Cardiac muscle cell (in vitro differentiated cells and primary cell): ENCODE measurements around the gene PKNOX2. TPM values are rescaled to one million over a fixed set of nuclear protein-coding genes. Genes with fewer than 3 reads are reported as not detected.

Source experiments
- DNase-seq, 2 donors: peaks; one replicate each; pipeline versions ENCODE4 v3.0.0 to v3.0.0-alpha.2; 2010 to 2017; ENCODE audit warnings: low read depth in 1 of 2, low spot score in 1 of 2
- H3K27ac ChIP-seq: fragments of 200-600 bp; sonication (generic); 2 replicates; pipeline ENCODE4 v1.5.1; 2016
- H3K27me3 ChIP-seq: fragments of 200-600 bp; sonication (generic); 2 replicates; pipeline ENCODE4 v1.6.0; 2016; ENCODE audit warnings: control low read depth
- H3K36me3 ChIP-seq: fragments of 200-600 bp; sonication (generic); 2 replicates; pipeline ENCODE4 v1.5.1; 2016; ENCODE audit warnings: control low read depth
- H3K4me1 ChIP-seq: fragments of 200-600 bp; sonication (generic); 2 replicates; pipeline ENCODE4 v1.8.1; 2017; ENCODE audit warnings: low read depth, mild to moderate bottlenecking, mixed run types
- H3K4me3 ChIP-seq: fragments of 200-600 bp; sonication (generic); 2 replicates; pipeline ENCODE4 v1.5.1; 2016; ENCODE audit warnings: mild to moderate bottlenecking
- H3K9me3 ChIP-seq: fragments of 200-600 bp; sonication (generic); 2 replicates; pipeline ENCODE4 v1.5.1; 2017; ENCODE audit warnings: low read depth, mild to moderate bottlenecking, control low read depth
- polyA plus RNA-seq: library from polyadenylated mRNA; unstranded; fragments of >200 nt; fragmentation: Nextera tagmentation; extraction: Ambion mirVana; gene quantifications from 2 replicates; pipeline ENCODE4 v1.2.1, GENCODE V29; 2016
- total RNA-seq: library from RNA; depleted of rRNA; stranded (reverse); fragments of >200 nt; gene quantifications from 2 replicates; pipeline ENCODE4 v1.2.3, GENCODE V29; 2016
- TF ChIP-seq, protein P1 (sequence below): IDR thresholded peaks from 2 replicates; pipeline ENCODE4 v1.5.1; 2012; ENCODE audit warnings: low read depth, mild to moderate bottlenecking, low read length

Gene PKNOX2
- total and polyA plus RNA-seq, 2 experiments from 2014 or later: 2.1 to 6.1 TPM

GRCh38 chr11:125168918-125169456, 4.4 kb downstream of the PKNOX2 start:
- TF ChIP-seq, protein P1, sequence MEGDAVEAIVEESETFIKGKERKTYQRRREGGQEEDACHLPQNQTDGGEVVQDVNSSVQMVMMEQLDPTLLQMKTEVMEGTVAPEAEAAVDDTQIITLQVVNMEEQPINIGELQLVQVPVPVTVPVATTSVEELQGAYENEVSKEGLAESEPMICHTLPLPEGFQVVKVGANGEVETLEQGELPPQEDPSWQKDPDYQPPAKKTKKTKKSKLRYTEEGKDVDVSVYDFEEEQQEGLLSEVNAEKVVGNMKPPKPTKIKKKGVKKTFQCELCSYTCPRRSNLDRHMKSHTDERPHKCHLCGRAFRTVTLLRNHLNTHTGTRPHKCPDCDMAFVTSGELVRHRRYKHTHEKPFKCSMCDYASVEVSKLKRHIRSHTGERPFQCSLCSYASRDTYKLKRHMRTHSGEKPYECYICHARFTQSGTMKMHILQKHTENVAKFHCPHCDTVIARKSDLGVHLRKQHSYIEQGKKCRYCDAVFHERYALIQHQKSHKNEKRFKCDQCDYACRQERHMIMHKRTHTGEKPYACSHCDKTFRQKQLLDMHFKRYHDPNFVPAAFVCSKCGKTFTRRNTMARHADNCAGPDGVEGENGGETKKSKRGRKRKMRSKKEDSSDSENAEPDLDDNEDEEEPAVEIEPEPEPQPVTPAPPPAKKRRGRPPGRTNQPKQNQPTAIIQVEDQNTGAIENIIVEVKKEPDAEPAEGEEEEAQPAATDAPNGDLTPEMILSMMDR: no peak
- DNase-seq: peak in 1 of 2 donors; percentile 78
- Histone ChIP-seq H3K4me1 (peaks cover 52% of the 10 kb centered on the region), H3K4me3 (no peak overlapping the region), H3K27ac (peak overlapping the region; percentile 76), H3K9me3 (no peaks in the 10 kb centered on the region), H3K27me3 (no peaks in the 10 kb centered on the region), H3K36me3 (no peaks in the 10 kb centered on the region)

- Histone ChIP-seq H3K4me3 (no peak overlapping the region), H3K36me3 (no peaks in the 10 kb centered on the region), H3K27me3 (no peaks in the 10 kb centered on the region), H3K27ac (peak overlapping the region; percentile 76), H3K9me3 (no peaks in the 10 kb centered on the region), H3K4me1 (peaks cover 50% of the 10 kb centered on the region)
- DNase-seq: peak in 1 of 2 donors; percentile 79
- TF ChIP-seq, protein P1: no peak
Measured at GRCh38 chr11:125170001-125170509, 5.5 kb downstream of the PKNOX2 start.

GRCh38 chr11:125170510-125171031, 6.0 kb downstream of the PKNOX2 start:
- Histone ChIP-seq H3K27ac (peak overlapping the region; percentile 76), H3K36me3 (no peaks in the 10 kb centered on the region), H3K9me3 (no peaks in the 10 kb centered on the region), H3K27me3 (no peaks in the 10 kb centered on the region), H3K4me3 (no peak overlapping the region), H3K4me1 (peaks cover 50% of the 10 kb centered on the region)
- TF ChIP-seq, protein P1: no peak
- peak; percentile 58 to 97 for DNase-seq

DNA sequence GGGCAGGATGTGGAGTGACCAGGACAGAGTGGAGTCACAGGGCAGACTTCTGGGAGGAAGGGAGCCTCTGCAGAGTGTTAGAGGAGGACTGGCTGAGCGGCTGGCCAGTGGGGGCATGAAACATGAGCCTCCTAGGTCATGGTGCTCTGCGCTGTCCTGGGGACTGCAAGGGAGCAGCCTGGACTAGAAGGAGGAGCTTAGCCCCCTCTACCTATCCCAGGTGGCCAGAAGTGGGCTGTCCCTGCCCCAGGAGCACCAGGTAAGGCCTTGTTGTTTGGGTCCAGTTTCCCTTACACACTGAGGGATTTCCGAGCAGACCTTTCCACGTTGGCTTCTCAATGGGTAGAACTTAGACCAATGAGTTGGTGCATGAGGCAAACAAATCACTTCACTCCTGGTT, 7.4 kb downstream of the PKNOX2 start:
- Histone ChIP-seq H3K27ac (no peak overlapping the region), H3K9me3 (no peaks in the 10 kb centered on the region), H3K4me3 (no peak overlapping the region), H3K4me1 (peaks cover 47% of the 10 kb centered on the region), H3K27me3 (no peaks in the 10 kb centered on the region), H3K36me3 (no peaks in the 10 kb centered on the region)
- DNase-seq: no peak
- TF ChIP-seq, protein P1: no peak

GRCh38 chr11:125173027-125173426, 8.5 kb downstream of the PKNOX2 start:
- peaks cover 36% of the 10 kb centered on the region for H3K4me1 ChIP-seq

More at GRCh38 chr11:125173027-125173426, 8.5 kb downstream of the PKNOX2 start:
- TF ChIP-seq, protein P1: no peak
- no peaks in the 10 kb centered on the region for H3K27me3 ChIP-seq
- no peak for DNase-seq
- H3K4me3 ChIP-seq: no peak overlapping the region
- H3K27ac ChIP-seq: no peak overlapping the region
- H3K9me3 ChIP-seq: no peaks in the 10 kb centered on the region
- H3K36me3 ChIP-seq: no peaks in the 10 kb centered on the region
